ENCODE data around the gene HEPACAM.

The HEPACAM gene

GRCh38 chr11:124944565-124944964 is 8.7 kb upstream of the HEPACAM start:
- no peak for DNase-seq (ENCODE audit: low read depth)
- no peak overlapping the region for H3K4me3 ChIP-seq (ENCODE audit: low read depth, low read length)

GRCh38 chr11:124943741-124944140 is 7.9 kb upstream of the HEPACAM start:
- DNase-seq (ENCODE audit: low read depth) = no peak
- no peak overlapping the region for H3K4me3 ChIP-seq (ENCODE audit: low read depth, low read length)

GRCh38 chr11:124943254-124943616 is 7.4 kb upstream of the HEPACAM start:
- H3K4me3 ChIP-seq (ENCODE audit: low read depth, low read length) = no peak overlapping the region
- DNase-seq (ENCODE audit: low read depth) = no peak

- DNase-seq (ENCODE audit: low read depth) = no peak
- H3K4me3 ChIP-seq (ENCODE audit: low read depth, low read length) = no peak overlapping the region
Observed at GRCh38 chr11:124942466-124943253, 6.8 kb upstream of the HEPACAM start.

- H3K4me3 ChIP-seq (ENCODE audit: low read depth, low read length) = no peak overlapping the region
Observed at GRCh38 chr11:124941703-124942102, 5.9 kb upstream of the HEPACAM start.

GRCh38 chr11:124938970-124939369 is 3.1 kb upstream of the HEPACAM start:
- DNase-seq (ENCODE audit: low read depth) = no peak

More at GRCh38 chr11:124941703-124942102, 5.9 kb upstream of the HEPACAM start:
- DNase-seq (ENCODE audit: low read depth) = no peak

GRCh38 chr11:124938206-124938765 is 2.4 kb upstream of the HEPACAM start:
- peak; percentile 35 for DNase-seq (ENCODE audit: low read depth)
- H3K4me3 ChIP-seq (ENCODE audit: low read depth, low read length) = no peak overlapping the region

More at GRCh38 chr11:124938970-124939369, 3.1 kb upstream of the HEPACAM start:
- no peak overlapping the region for H3K4me3 ChIP-seq (ENCODE audit: low read depth, low read length)

GRCh38 chr11:124937336-124937935 is 1.6 kb upstream of the HEPACAM start:
- H3K4me3 ChIP-seq (ENCODE audit: low read depth, low read length) = no peak overlapping the region
- DNase-seq (ENCODE audit: low read depth) = no peak

- H3K4me3 ChIP-seq (ENCODE audit: low read depth, low read length) = no peak overlapping the region
- peak; percentile 84 for DNase-seq (ENCODE audit: low read depth)
Observed at GRCh38 chr11:124934862-124935547, 842 bp downstream of the HEPACAM start.

GRCh38 chr11:124930799-124931198 is 5.0 kb downstream of the HEPACAM start:
- no peak overlapping the region for H3K4me3 ChIP-seq (ENCODE audit: low read depth, low read length)
- no peak for DNase-seq (ENCODE audit: low read depth)

- no peak overlapping the region for H3K4me3 ChIP-seq (ENCODE audit: low read depth, low read length)
- DNase-seq (ENCODE audit: low read depth) = no peak
Observed at GRCh38 chr11:124928942-124929665, 6.7 kb downstream of the HEPACAM start.

- DNase-seq (ENCODE audit: low read depth) = no peak
- no peak overlapping the region for H3K4me3 ChIP-seq (ENCODE audit: low read depth, low read length)
Observed at GRCh38 chr11:124923296-124923695, 12.6 kb downstream of the HEPACAM start.

GRCh38 chr11:124922831-124923230 is 13.0 kb downstream of the HEPACAM start:
- H3K4me3 ChIP-seq (ENCODE audit: low read depth, low read length) = no peak overlapping the region
- no peak for DNase-seq (ENCODE audit: low read depth)

GRCh38 chr11:124920870-124921609 is 14.8 kb downstream of the HEPACAM start:
- peak overlapping the region; percentile 47 for H3K4me3 ChIP-seq (ENCODE audit: low read depth, low read length)
- no peak for DNase-seq (ENCODE audit: low read depth)

- no peak for DNase-seq (ENCODE audit: low read depth)
- no peak overlapping the region for H3K4me3 ChIP-seq (ENCODE audit: low read depth, low read length)
Observed at GRCh38 chr11:124920356-124920755, 15.5 kb downstream of the HEPACAM start.

- H3K4me3 ChIP-seq (ENCODE audit: low read depth, low read length) = no peak overlapping the region
- no peak for DNase-seq (ENCODE audit: low read depth)
Observed at GRCh38 chr11:124919898-124920297, 15.9 kb downstream of the HEPACAM start.

- no peak within 1 kb of the TSS for H3K4me3 ChIP-seq (ENCODE audit: low read depth, low read length)
- DNase-seq (ENCODE audit: low read depth) = no peak
Observed at GRCh38 chr11:124918950-124919349, 16.9 kb downstream of the HEPACAM start, which contains the start of gene HEPN1. TSS of gene HEPN1 (plus strand) at chr11:124919250.

GRCh38 chr11:124917115-124917637 is 18.7 kb downstream of the HEPACAM start:
- peak; percentile 57 for DNase-seq (ENCODE audit: low read depth)
- H3K4me3 ChIP-seq (ENCODE audit: low read depth, low read length) = no peak overlapping the region

- no peak overlapping the region for H3K4me3 ChIP-seq (ENCODE audit: low read depth, low read length)
- no peak for DNase-seq (ENCODE audit: low read depth)
Observed at GRCh38 chr11:124916370-124916710, 19.5 kb downstream of the HEPACAM start.
